ENCODE results near the gene SPPL2B.
A peak's percentile ranks its signal among the peaks of the same experiment; 100 is the strongest.

The SPPL2B gene

DNA sequence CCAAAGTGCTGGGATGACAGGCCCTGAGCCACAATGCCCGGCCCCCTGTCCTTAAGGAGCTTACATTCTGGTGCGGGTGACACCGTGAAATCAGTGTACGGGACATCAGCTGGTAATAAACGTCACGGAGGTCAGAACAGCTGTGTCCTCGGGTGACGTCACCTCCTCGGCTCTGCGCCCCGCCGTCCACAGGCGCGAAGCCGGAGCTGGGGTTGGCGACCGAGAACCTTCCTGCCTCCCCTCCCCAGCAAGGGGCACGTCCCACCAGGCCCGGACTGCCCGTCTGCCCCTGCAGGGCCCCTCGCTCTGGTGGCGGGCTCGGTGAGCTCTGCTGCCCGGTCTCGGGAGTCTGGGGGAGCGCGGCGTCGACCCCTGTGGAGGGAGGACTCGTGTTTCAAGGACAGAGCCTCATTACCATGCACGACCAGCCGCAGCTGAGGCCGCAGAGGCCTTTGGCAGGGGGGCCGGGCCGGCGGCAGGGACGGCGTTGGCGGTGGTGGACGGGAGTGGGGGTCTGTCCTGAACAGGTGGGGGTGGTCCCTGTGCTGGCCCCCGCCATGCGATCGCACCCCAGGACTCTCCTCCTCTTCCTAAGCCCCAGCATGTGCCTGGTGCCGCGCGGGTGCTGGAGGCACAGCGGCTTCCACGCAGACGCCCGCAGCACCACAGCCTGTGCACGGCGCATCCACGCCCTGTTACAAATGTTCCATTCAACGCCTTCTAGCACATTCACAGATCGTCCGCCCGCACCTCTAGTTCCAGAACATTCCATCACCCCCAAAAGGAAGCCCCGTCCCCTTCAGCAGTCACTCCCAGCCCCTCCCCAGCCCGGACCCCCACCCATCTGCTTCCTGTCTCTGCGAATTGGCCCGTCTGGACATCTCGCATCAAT, 25.9 kb upstream of the SPPL2B start:
- no peak for DNase-seq

GRCh38 chr19:2303211-2303798, 25.2 kb upstream of the SPPL2B start:
- no peak for DNase-seq

DNA sequence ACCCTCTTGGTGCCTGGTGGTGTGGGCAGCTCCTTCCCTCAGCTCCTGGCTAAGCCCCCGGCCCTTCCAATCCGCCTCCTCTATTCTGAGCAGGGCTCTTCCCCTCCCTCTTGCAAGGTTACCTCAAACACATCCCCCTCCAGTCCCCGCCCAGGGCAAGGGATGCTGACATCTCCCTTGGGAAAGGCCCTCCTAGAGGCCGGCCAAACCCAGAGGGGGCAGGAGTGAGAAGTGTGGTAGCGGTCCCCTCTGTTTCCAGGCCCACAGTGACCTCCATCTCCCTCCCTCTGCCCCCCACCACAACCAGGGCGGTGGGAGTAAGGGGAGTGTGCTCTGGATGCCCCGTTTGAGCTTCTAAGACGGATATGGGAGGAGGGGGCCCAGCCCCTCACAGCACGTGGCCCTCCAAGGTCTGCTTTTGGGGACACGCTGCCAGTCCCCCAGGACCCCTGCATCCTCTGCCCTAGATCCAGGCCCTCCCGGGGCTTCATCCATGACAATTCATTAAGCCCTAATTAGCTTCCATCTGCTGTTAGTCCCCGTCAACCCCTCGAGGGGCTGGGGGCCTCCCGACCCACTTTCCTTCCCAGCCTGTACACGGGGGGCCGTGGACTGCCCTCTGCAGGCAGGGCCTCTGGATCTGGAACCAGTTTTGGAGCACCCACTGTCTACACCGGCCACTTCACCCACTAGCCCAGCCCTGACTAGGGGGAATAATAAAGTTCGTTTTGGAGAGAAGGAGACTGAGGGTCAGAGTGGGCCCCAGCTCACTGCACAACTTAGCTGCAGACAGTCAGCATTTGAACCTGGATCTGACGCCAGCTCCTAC, 22.8 kb upstream of the SPPL2B start:
- DNase-seq: no peak

- no peak for DNase-seq
Observed at GRCh38 chr19:2306281-2306806, 22.1 kb upstream of the SPPL2B start.

DNA sequence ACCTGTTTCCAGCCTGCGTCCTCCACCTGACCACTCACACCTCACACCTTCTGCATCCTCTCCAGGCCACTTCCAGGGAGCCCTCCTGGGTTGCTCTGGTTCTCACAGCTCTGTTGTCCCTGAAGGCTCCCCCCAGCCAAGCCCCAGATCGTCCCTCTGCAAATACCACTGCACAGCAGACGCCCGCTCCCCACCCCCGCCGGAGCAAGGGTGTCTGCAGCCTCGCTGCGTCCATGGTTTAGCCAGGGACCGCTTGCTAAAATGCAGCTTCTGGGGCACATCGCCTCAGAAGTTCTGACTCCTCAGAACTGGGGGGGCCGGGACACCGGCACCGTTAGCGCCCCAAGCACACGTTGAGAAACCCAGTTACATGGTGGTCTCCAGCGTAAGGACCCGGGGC, 21.5 kb upstream of the SPPL2B start:
- DNase-seq: no peak

- DNase-seq: no peak
Observed at GRCh38 chr19:2307518-2308012, 20.9 kb upstream of the SPPL2B start.

DNA sequence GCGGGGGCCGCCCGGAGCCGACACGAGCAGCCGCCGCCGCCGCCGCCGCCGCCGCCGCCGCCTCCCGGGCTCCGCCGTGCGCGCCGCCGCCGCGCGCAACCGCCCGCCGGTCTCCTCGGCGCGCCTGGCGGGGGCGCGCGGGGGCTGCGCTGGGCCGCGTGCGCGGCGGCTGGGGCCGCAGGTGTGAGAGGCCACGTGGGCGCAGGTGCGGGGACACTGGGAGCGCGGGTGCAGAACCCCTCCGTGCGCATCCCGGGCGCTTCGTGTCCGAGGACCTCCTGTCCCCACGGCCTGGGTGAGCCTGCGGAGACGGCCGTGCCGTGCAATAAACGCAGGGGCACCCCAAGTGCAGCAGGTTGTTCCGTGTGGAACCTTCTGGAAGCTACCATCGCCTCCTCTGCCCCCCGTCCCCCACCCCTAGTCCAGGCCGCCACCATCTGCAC, 20.3 kb upstream of the SPPL2B start, which contains the start of gene LINGO3:
Gene LINGO3, minus strand, starts transcription at position 41 of the 443 bp plus-strand sequence. CDS start 16,378 bp downstream, outside the sequence.
- no peak for DNase-seq

DNA sequence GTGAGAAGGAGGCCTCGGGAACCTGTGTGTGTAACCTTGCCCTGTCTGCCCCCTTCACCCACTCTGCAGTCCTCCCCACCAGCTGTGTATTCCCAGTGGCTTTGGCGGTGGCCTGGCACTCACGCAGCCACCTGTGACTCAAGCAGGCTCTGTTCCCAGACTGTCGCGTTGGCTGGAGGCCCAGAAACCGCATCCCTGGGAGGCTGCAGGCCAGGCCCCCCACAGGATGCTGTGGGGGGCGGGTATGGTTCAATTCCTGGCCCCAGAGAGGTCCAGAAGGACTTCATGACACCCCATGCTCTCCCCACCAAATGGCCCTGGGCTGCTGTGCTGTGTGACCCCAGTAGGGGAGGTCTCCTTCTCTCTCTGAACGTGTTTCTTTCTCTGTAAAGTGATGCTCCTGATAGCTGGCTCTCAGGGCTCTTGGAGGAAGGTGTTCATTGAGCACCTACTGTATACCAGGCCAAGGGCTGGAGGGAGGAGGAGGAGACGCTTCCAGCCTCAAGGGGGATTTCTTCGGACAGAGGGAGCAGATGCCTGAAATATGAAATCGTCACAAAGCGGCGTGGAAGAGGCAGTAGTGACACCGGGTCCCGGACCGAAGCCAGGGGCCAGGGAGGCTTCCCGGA, 18.6 kb upstream of the SPPL2B start:
- no peak for DNase-seq

- DNase-seq: no peak
Observed at GRCh38 chr19:2311093-2311492, 17.4 kb upstream of the SPPL2B start.

DNA sequence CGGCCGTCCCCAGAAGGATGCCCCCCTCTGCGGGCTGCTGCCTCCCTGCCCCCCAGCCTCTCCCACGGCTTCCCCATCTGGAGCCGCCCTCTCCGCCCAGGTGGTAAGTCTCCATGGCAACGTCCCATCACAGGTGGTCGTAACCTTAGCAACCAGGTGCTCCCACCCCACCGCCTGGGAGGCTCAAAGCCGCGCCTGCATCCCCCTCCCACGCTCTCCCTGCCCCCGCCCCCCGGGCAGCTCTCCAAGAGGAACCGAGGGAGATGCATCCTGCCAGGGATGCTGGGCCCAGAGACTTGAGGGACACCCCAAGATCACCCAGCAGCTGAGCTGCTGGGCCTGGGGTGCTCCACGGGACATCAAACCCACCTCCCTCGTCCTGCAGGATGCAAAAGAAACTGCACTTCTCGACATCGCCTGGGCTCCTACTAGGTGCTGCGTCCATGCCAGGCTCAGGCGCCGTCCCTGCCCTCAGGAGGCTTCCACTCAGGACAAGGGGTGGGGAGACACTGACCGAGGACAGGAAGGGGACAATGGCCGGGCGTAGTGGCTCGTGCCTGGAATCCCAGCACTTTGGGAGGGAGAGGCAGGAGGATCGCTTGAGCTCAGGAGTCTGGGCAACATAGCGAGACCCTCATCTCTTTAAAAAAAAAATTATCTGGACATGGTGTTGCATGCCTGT, 15.5 kb upstream of the SPPL2B start:
- no peak for DNase-seq

GRCh38 chr19:2315121-2315817, 13.2 kb upstream of the SPPL2B start:
- DNase-seq: no peak

- DNase-seq: peak; percentile 58
Observed at GRCh38 chr19:2315818-2316353, 12.6 kb upstream of the SPPL2B start.

GRCh38 chr19:2317300-2317699, 11.2 kb upstream of the SPPL2B start:
- DNase-seq: no peak

- no peak for DNase-seq
Observed at GRCh38 chr19:2317756-2318155, 10.7 kb upstream of the SPPL2B start.

GRCh38 chr19:2318923-2319322, 9.6 kb upstream of the SPPL2B start:
- DNase-seq: no peak

GRCh38 chr19:2319551-2319950, 8.9 kb upstream of the SPPL2B start:
- DNase-seq: no peak

DNA sequence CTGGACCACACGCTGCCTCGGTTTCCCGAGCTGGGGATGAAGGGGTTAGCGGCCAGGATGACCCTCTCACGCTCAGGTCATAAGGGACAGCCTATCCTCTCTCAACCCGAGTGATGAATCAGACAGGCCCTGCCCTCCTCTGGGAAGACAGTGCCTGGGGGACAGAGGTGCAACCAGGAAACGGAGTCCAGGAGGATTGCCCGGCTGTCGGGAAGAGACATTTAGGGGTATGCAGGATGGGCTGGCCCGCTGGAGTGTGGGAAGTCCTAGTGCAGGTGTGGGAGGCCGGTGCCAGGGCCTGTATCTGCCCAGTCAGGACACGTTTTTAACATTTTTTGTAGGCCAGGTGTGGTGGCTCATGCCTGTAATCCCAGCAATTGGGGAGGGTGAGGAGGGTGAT, 8.4 kb upstream of the SPPL2B start:
- no peak for DNase-seq

GRCh38 chr19:2320939-2321338, 7.5 kb upstream of the SPPL2B start:
- DNase-seq: no peak

GRCh38 chr19:2321565-2322283, 6.8 kb upstream of the SPPL2B start:
- DNase-seq: no peak

DNA sequence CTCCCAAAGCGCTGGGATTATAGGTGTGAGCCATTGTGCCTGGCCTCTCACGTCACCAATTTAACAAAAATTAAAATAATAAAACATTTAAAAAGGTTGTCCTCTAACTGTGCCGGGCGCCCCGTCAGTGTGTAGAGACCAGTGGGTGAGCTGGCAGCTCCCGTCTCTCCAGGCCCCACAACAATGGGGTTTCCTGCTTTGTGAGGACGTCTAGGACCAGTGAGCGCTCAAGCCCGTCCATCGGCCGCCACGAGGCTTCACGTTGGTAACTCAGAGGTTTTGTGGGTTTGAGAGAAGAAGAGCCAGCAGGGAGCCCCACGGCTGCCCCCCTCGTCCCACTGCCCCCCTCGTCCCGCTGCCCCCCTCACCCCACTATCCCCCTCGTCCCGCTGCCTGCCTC, 4.8 kb upstream of the SPPL2B start:
- DNase-seq: no peak

Data from hematopoietic multipotent progenitor cell treated with erythropoietin and hydrocortisone succinate and interleukin-3 and kit ligand, for 8 days (in vitro differentiated cells).